IMR-90 (cell line): ENCODE measurements around the gene PAX5. TPM values are rescaled to one million over a fixed set of nuclear protein-coding genes. Genes with fewer than 3 reads are reported as not detected.

Experiments
- ATAC-seq: fragments of 200-7000 bp; cut with Tn5 transposase; 2 replicates; pipeline ENCODE4 v1.9.1; 2020; ENCODE audit warnings: low read depth, mild to moderate bottlenecking, moderate library complexity
- BruUV-seq: library from RNA; stranded (reverse); fragments of 400-500 nt; replicated peaks from 2 replicates; lab custom pipeline; 2021; lab: Mats Ljungman, UMichigan
- CTCF ChIA-PET: fragments of 300-600 bp; formaldehyde crosslinking; extraction: SDS; loops from one replicate; lab custom pipeline; 2021; ENCODE audit warnings: antibody characterized with exemption; lab: Yijun Ruan, JAX
- POLR2A ChIA-PET: fragments of 300-600 bp; sonication (Branson Sonifier 250); formaldehyde crosslinking; loops from one replicate; lab custom pipeline; 2022; ENCODE audit warnings: antibody characterized with exemption; ENCODE audit not compliant: unreplicated experiment; lab: Charles Lee
- DNase-seq: peaks from one replicate; pipeline ENCODE4 v3.0.0; 2013
- H2AFZ ChIP-seq: replicated peaks from 2 replicates; pipeline ENCODE3; 2013; ENCODE audit warnings: low read length, mild to moderate bottlenecking; ENCODE audit not compliant: poor library complexity
- H2AK5ac ChIP-seq: 2 replicates; pipeline ENCODE4 v1.6.1; 2013; ENCODE audit warnings: low read depth, low read length, inconsistent platforms
- H2AK9ac ChIP-seq: replicated peaks from 2 replicates; pipeline ENCODE3; 2013; ENCODE audit warnings: mild to moderate bottlenecking, low read depth, low read length, moderate library complexity; ENCODE audit not compliant: poor library complexity
- H2BK120ac ChIP-seq: 2 replicates; pipeline ENCODE4 v1.6.1; 2013; ENCODE audit warnings: low read depth, low read length, inconsistent platforms
- H2BK15ac ChIP-seq: 3 replicates; pipeline ENCODE4 v1.6.1; 2013; ENCODE audit warnings: low read depth, low read length, inconsistent platforms
- H2BK20ac ChIP-seq: 2 replicates; pipeline ENCODE4 v1.6.1; 2013; ENCODE audit warnings: low read depth, mild to moderate bottlenecking, inconsistent platforms, low read length, moderate library complexity
- H2BK5ac ChIP-seq: 2 replicates; pipeline ENCODE4 v1.6.1; 2013; ENCODE audit warnings: mild to moderate bottlenecking, low read depth, low read length, inconsistent platforms; ENCODE audit not compliant: poor library complexity, severe bottlenecking
- H3K14ac ChIP-seq: replicated peaks from 2 replicates; pipeline ENCODE4 v1.6.1; 2013; ENCODE audit warnings: low read depth, low read length, inconsistent platforms
- H3K18ac ChIP-seq: 2 replicates; pipeline ENCODE4 v1.6.1; 2013; ENCODE audit warnings: low read depth, low read length, control low read depth
- H3K23ac ChIP-seq: 2 replicates; pipeline ENCODE4 v1.6.1; 2013; ENCODE audit warnings: low read depth, low read length, inconsistent platforms
- H3K27ac ChIP-seq: 2 replicates; pipeline ENCODE4 v1.5.1; 2013; ENCODE audit warnings: mild to moderate bottlenecking, control low read depth, low read length; ENCODE audit not compliant: insufficient read depth
- H3K27me3 ChIP-seq: 2 replicates; pipeline ENCODE4 v1.6.1; 2013; ENCODE audit warnings: low read length; ENCODE audit not compliant: control insufficient read depth, insufficient read depth
- H3K36me3 ChIP-seq: 2 replicates; pipeline ENCODE4 v1.6.1; 2013; ENCODE audit warnings: low read length, mixed read lengths; ENCODE audit not compliant: control insufficient read depth, insufficient read depth
- H3K4ac ChIP-seq: 2 replicates; pipeline ENCODE4 v1.6.1; 2013; ENCODE audit warnings: low read depth, low read length, inconsistent platforms
- H3K4me1 ChIP-seq: 2 replicates; pipeline ENCODE4 v1.6.1; 2013; ENCODE audit warnings: low read length, mixed read lengths; ENCODE audit not compliant: control insufficient read depth, insufficient read depth
- H3K4me2 ChIP-seq: 2 replicates; pipeline ENCODE4 v1.6.1; 2013; ENCODE audit warnings: low read depth, mild to moderate bottlenecking, control low read depth, low read length, moderate library complexity
- H3K4me3 ChIP-seq: 2 replicates; pipeline ENCODE4 v1.5.1; 2013; ENCODE audit warnings: low read depth, mild to moderate bottlenecking, control low read depth, low read length, moderate library complexity; ENCODE audit not compliant: insufficient read depth
- H3K56ac ChIP-seq: 2 replicates; pipeline ENCODE4 v1.6.1; 2013; ENCODE audit warnings: low read length, inconsistent platforms; ENCODE audit not compliant: insufficient read depth; ENCODE audit errors: extremely low read depth
- H3K79me1 ChIP-seq, 2 experiments: 2 replicates each; pipeline ENCODE4 v1.6.1; 2013; ENCODE audit warnings: low read length in 2 of 2, inconsistent platforms in 1 of 2, low read depth in 1 of 2
- H3K9ac ChIP-seq: 2 replicates; pipeline ENCODE4 v1.6.1; 2013; ENCODE audit warnings: low read depth, low read length, control low read depth
- H3K9me1 ChIP-seq: 2 replicates; pipeline ENCODE4 v1.6.1; 2013; ENCODE audit warnings: low read length, inconsistent platforms; ENCODE audit not compliant: insufficient read depth
- H3K9me3 ChIP-seq: 2 replicates; pipeline ENCODE4 v1.6.1; 2013; ENCODE audit warnings: low read length; ENCODE audit not compliant: control insufficient read depth, insufficient read depth
- H4K20me1 ChIP-seq: 2 replicates; pipeline ENCODE4 v1.6.1; 2013; ENCODE audit warnings: low read length, inconsistent platforms; ENCODE audit not compliant: insufficient read depth
- H4K5ac ChIP-seq: 2 replicates; pipeline ENCODE4 v1.6.1; 2013; ENCODE audit warnings: mild to moderate bottlenecking, low read depth, low read length, control low read depth
- H4K8ac ChIP-seq, 2 experiments: 2 replicates each; pipeline ENCODE4 v1.6.1; 2013; ENCODE audit warnings: low read depth in 2 of 2, low read length in 2 of 2, control low read depth in 1 of 2, inconsistent platforms in 1 of 2
- H4K91ac ChIP-seq: 2 replicates; pipeline ENCODE4 v1.6.1; 2013; ENCODE audit warnings: low read depth, low read length, inconsistent platforms; ENCODE audit not compliant: insufficient read depth
- FOS ChIP-seq: fragments of 150-350 bp; IDR thresholded peaks from 2 replicates; pipeline ENCODE4 v1.6.1; 2016; ENCODE audit warnings: low read depth, low read length
- POLR2A ChIP-seq: IDR thresholded peaks from 2 replicates; pipeline ENCODE4 v1.6.1; 2012; ENCODE audit warnings: mild to moderate bottlenecking, low read depth, low read length
- WGBS, 2 experiments: methylation state at CpG; one replicate each; pipeline versions ENCODE4 v1.1.5 to v1.1.7; 2013; ENCODE audit warnings: missing lambda C conversion rate in 2 of 2; ENCODE audit not compliant: insufficient read length in 1 of 2; ENCODE audit errors: extremely low coverage in 2 of 2; 5-methylcytosine and 5-hydroxymethylcytosine counted together
- dilution Hi-C: fragments of 300-500 bp; cut with HindIII; formaldehyde crosslinking; loops from one replicate; pipeline ENCODE4 v1.14.3; 2018; ENCODE audit warnings: low sequenced_read_pairs; ENCODE audit not compliant: unreplicated experiment
- in situ Hi-C: fragments of 300-500 bp; cut with MboI; formaldehyde crosslinking; loops from 3 replicates; pipeline ENCODE4 v1.14.3; 2019; ENCODE audit warnings: low sequenced_read_pairs, inconsistent platforms, mixed read lengths
- intact Hi-C: fragments of 100-400 bp; cut with micrococcal nuclease; formaldehyde crosslinking; loops from 2 replicates; pipeline ENCODE4 v1.10.0; 2022
- polyA plus RNA-seq, 3 experiments: library from polyadenylated mRNA; depleted of rRNA; stranded (reverse); fragments of >200 nt; gene quantifications; 2 replicates each; pipeline ENCODE4 v1.2.3, GENCODE V29; 2012; ENCODE audit warnings: low replicate concordance in 1 of 3
- total RNA-seq: library from RNA; depleted of rRNA; stranded (reverse); fragments of >200 nt; gene quantifications from 2 replicates; pipeline ENCODE4 v1.2.3, GENCODE V29; 2012

The PAX5 gene
- total and polyA plus RNA-seq, 2 of the 4 experiments (the other 2 are of a cell fraction): not detected

DNA sequence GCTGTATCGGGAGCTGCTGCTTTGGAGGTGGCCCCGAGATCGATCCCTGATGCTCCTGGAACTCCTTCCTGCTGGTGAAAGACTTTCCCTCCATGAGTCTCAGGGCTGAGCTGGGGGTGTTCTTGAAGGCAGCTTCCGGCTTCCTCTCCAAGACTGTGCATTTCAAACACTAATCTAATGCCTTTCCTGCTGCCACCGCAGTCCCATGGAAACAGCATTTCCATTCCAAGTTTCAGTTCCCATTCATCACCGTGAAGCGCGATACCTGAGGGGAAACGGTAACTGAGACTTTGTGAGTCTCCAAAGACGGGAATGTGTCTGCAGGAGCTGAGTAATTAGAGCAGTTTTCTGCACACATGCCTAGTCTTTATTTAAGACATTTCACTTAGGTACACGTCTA lies 230.1 kb downstream of the PAX5 start:
- CTCF ChIA-PET: no interaction called here
- H3K9me1 ChIP-seq: no peaks in the 10 kb centered on the region

More for the DNA sequence above, 230.1 kb downstream of the PAX5 start:
- Histone ChIP-seq H2AK9ac (no peak overlapping the region), H4K91ac (no peak overlapping the region), H3K4ac (no peak overlapping the region), H3K18ac (no peak overlapping the region), H3K79me1 (no peaks in the 10 kb centered on the region), H3K23ac (no peak overlapping the region), H3K4me3 (no peak overlapping the region), H4K5ac (no peak overlapping the region), H3K27ac (no peak overlapping the region), H3K27me3 (peaks cover 29% of the 10 kb centered on the region), H4K20me1 (no peaks in the 10 kb centered on the region), H3K36me3 (no peaks in the 10 kb centered on the region), H3K4me2 (no peak overlapping the region), H2BK15ac (no peak overlapping the region), H3K14ac (no peak overlapping the region), H3K9ac (no peak overlapping the region), H2AK5ac (no peak overlapping the region), H2AFZ (no peak overlapping the region), H4K8ac (no peak overlapping the region), H3K9me3 (no peaks in the 10 kb centered on the region), H3K4me1 (no peaks in the 10 kb centered on the region), H3K56ac (no peak overlapping the region), H2BK20ac (no peak overlapping the region), H2BK120ac (no peak overlapping the region), H2BK5ac (no peak overlapping the region)
- intact Hi-C loops (no loop called here), dilution Hi-C loops (no loop called here), in situ Hi-C loops (no loop called here)
- DNase-seq: no peak
- no TSS peak for BruUV-seq
- TF ChIP-seq POLR2A (no peak), FOS (no peak)
- WGBS, 2 experiments: no CpG with 5 or more reads among the region's 11 CpGs
- no peak for ATAC-seq
- POLR2A ChIA-PET: no interaction called here
